Activated CD4-positive, CD25-positive, alpha-beta regulatory T cell (primary cell): Measurements from ENCODE around the gene OTOA.
"Not testable (repeated sequence)": the region's sequence is repeated elsewhere in the genome, so short reads cannot be mapped to it uniquely, and the experiment has no call there.

Source experiments
- DNase-seq, 4 experiments: peaks; one replicate each; lab custom pipeline; 2025; lab: John Stamatoyannopoulos, UW

Gene OTOA

GRCh38 chr16:21674456-21674855 lies 10.7 kb downstream of the OTOA start:
- DNase-seq: not testable (repeated sequence)

- not testable (repeated sequence) for DNase-seq
These were observed 16.9 kb downstream of the OTOA start for GRCh38 chr16:21680714-21681113.

GRCh38 chr16:21683184-21683583 lies 19.4 kb downstream of the OTOA start:
- no peak for DNase-seq

- no peak for DNase-seq
These were observed 20.4 kb downstream of the OTOA start for GRCh38 chr16:21684199-21684598.

GRCh38 chr16:21685034-21685455 lies 21.3 kb downstream of the OTOA start:
- no peak for DNase-seq

GRCh38 chr16:21689107-21689506 lies 25.3 kb downstream of the OTOA start:
- DNase-seq: no peak

GRCh38 chr16:21690967-21691366 lies 27.2 kb downstream of the OTOA start:
- not testable (repeated sequence) for DNase-seq

GRCh38 chr16:21694609-21695008 lies 30.8 kb downstream of the OTOA start:
- DNase-seq: no peak

GRCh38 chr16:21697032-21697431 lies 33.3 kb downstream of the OTOA start:
- DNase-seq: no peak

GRCh38 chr16:21698169-21699032 lies 34.6 kb downstream of the OTOA start:
- no peak for DNase-seq

- DNase-seq: no peak
These were observed 37.5 kb downstream of the OTOA start for GRCh38 chr16:21701271-21701670.

- no peak for DNase-seq
These were observed 38.5 kb downstream of the OTOA start for GRCh38 chr16:21702276-21702675.

- DNase-seq: no peak
These were observed 39.4 kb downstream of the OTOA start for GRCh38 chr16:21703156-21703555.

- no peak for DNase-seq
These were observed 39.9 kb downstream of the OTOA start for GRCh38 chr16:21703589-21704174.

- no peak for DNase-seq
These were observed 40.5 kb downstream of the OTOA start for GRCh38 chr16:21704266-21704665.

GRCh38 chr16:21704733-21705132 lies 41.0 kb downstream of the OTOA start:
- no peak for DNase-seq

- peak; percentile 65 to 85 (median 72) for DNase-seq
These were observed 44.9 kb downstream of the OTOA start for GRCh38 chr16:21708533-21709115.

GRCh38 chr16:21710938-21711337 lies 47.2 kb downstream of the OTOA start:
- DNase-seq: no peak

- no peak for DNase-seq
These were observed 50.0 kb downstream of the OTOA start for GRCh38 chr16:21713549-21714368.

GRCh38 chr16:21714369-21714618 lies 50.5 kb downstream of the OTOA start:
- DNase-seq: not testable (repeated sequence)

- DNase-seq: no peak
These were observed 53.8 kb downstream of the OTOA start for GRCh38 chr16:21717608-21718007.

- DNase-seq: no peak
These were observed 55.5 kb downstream of the OTOA start for GRCh38 chr16:21719283-21719682.

GRCh38 chr16:21720533-21720932 lies 56.8 kb downstream of the OTOA start:
- no peak for DNase-seq
